DMS153 treated with DMSO at 0.1 percent for 48 hours (cell line): ENCODE data around the gene PAWR.
"Not testable (repeated sequence)": the region's sequence is repeated elsewhere in the genome, so short reads cannot be mapped to it uniquely, and the experiment has no call there.

Experiments
- DNase-seq: peaks from one replicate; lab custom pipeline; 2025; ENCODE audit not compliant: unreplicated experiment; lab: John Stamatoyannopoulos, UW

Gene PAWR

GRCh38 chr12:79596719-79597350 lies 93.9 kb downstream of the PAWR start:
- DNase-seq, result no peak

- no peak for DNase-seq
Observed at GRCh38 chr12:79595273-79595672, 95.5 kb downstream of the PAWR start.

- no peak for DNase-seq
Observed at GRCh38 chr12:79592865-79593264, 97.9 kb downstream of the PAWR start.

GRCh38 chr12:79591988-79592387 lies 98.8 kb downstream of the PAWR start:
- no peak for DNase-seq

- no peak for DNase-seq
Observed at GRCh38 chr12:79590751-79591150, 100.0 kb downstream of the PAWR start.

- no peak for DNase-seq
Observed at GRCh38 chr12:79587368-79587767, 103.4 kb downstream of the PAWR start.

GRCh38 chr12:79585147-79585546 lies 105.6 kb downstream of the PAWR start:
- DNase-seq, result no peak

GRCh38 chr12:79573820-79574219 lies 116.9 kb downstream of the PAWR start:
- DNase-seq, result no peak

- no peak for DNase-seq
Observed at GRCh38 chr12:79569679-79570078, 121.1 kb downstream of the PAWR start.

- DNase-seq, result no peak
Observed at GRCh38 chr12:79567175-79567563, 123.6 kb downstream of the PAWR start.

GRCh38 chr12:79566452-79567174 lies 124.2 kb downstream of the PAWR start:
- no peak for DNase-seq

- DNase-seq, result not testable (repeated sequence)
Observed at GRCh38 chr12:79564727-79565350, 125.9 kb downstream of the PAWR start.

- no peak for DNase-seq
Observed at GRCh38 chr12:79563021-79563740, 127.6 kb downstream of the PAWR start.

GRCh38 chr12:79561401-79562132 lies 129.2 kb downstream of the PAWR start:
- DNase-seq, result no peak

- no peak for DNase-seq
Observed at GRCh38 chr12:79560225-79560889, 130.4 kb downstream of the PAWR start.

GRCh38 chr12:79559591-79559990 lies 131.2 kb downstream of the PAWR start:
- DNase-seq, result no peak

- DNase-seq, result no peak
Observed at GRCh38 chr12:79558924-79559469, 131.8 kb downstream of the PAWR start.

- DNase-seq, result no peak
Observed at GRCh38 chr12:79557690-79558315, 133.0 kb downstream of the PAWR start.

GRCh38 chr12:79555028-79555925 lies 135.5 kb downstream of the PAWR start:
- no peak for DNase-seq
